GM23338 (cell line): Measurements from ENCODE around the gene ZPBP2. TPM values are rescaled to one million over a fixed set of nuclear protein-coding genes. Genes with fewer than 3 reads are reported as not detected.
A peak's percentile ranks its signal among the peaks of the same experiment; 100 is the strongest.

Experiments used
- ATAC-seq: fragments of 200-7000 bp; cut with Tn5 transposase; 3 replicates; pipeline ENCODE4 v1.9.1; 2020
- DNase-seq: peaks from one replicate; pipeline ENCODE4 v3.0.0-alpha.2; 2015; ENCODE audit warnings: low spot score
- H2AFZ ChIP-seq: fragments of 200-600 bp; sonication (generic); 2 replicates; pipeline ENCODE4 v1.8.0; 2016; ENCODE audit warnings: antibody characterized with exemption, mild to moderate bottlenecking, moderate library complexity
- H3F3A ChIP-seq: fragments of 200-600 bp; sonication (generic); replicated peaks from 2 replicates; pipeline ENCODE4 v1.8.0; 2017; ENCODE audit warnings: antibody characterized with exemption, mixed run types, low read depth
- H3K27ac ChIP-seq: fragments of 200-600 bp; sonication (generic); 2 replicates; pipeline ENCODE4 v1.6.1; 2016; ENCODE audit warnings: low read depth
- H3K27me3 ChIP-seq: fragments of 200-600 bp; sonication (generic); 2 replicates; pipeline ENCODE4 v1.8.0; 2016; ENCODE audit warnings: mild to moderate bottlenecking, mixed run types, moderate library complexity; ENCODE audit not compliant: insufficient read depth
- H3K36me3 ChIP-seq: fragments of 200-600 bp; sonication (generic); 2 replicates; pipeline ENCODE4 v1.8.0; 2016; ENCODE audit warnings: mild to moderate bottlenecking; ENCODE audit not compliant: insufficient read depth
- H3K4me1 ChIP-seq: fragments of 200-600 bp; sonication (generic); 2 replicates; pipeline ENCODE4 v1.8.0; 2016; ENCODE audit warnings: mild to moderate bottlenecking, moderate library complexity; ENCODE audit not compliant: insufficient read depth
- H3K4me2 ChIP-seq: fragments of 200-600 bp; sonication (generic); 2 replicates; pipeline ENCODE4 v1.7.1; 2017; ENCODE audit warnings: mixed run types
- H3K4me3 ChIP-seq: fragments of 200-600 bp; sonication (generic); 2 replicates; pipeline ENCODE4 v1.6.1; 2016; ENCODE audit warnings: mixed run types
- H3K79me2 ChIP-seq: fragments of 200-600 bp; sonication (generic); replicated peaks from 2 replicates; pipeline ENCODE4 v1.8.0; 2017; ENCODE audit warnings: mild to moderate bottlenecking; ENCODE audit not compliant: insufficient read depth
- H3K9me2 ChIP-seq: fragments of 200-600 bp; sonication (generic); 2 replicates; pipeline ENCODE4 v1.8.0; 2017; ENCODE audit not compliant: insufficient read depth
- H4K20me1 ChIP-seq: fragments of 200-600 bp; sonication (generic); replicated peaks from 2 replicates; pipeline ENCODE4 v1.8.0; 2017; ENCODE audit warnings: mild to moderate bottlenecking; ENCODE audit not compliant: insufficient read depth
- H3K27ac Mint-ChIP-seq: 2 replicates; pipeline ENCODE4 v1.8.0; 2020; ENCODE audit warnings: inconsistent platforms, mild to moderate bottlenecking, moderate library complexity, mixed read lengths
- H3K27me3 Mint-ChIP-seq: 3 replicates; pipeline ENCODE4 v1.8.0; 2022; ENCODE audit warnings: low read depth, mild to moderate bottlenecking, moderate library complexity, mixed read lengths, inconsistent platforms; ENCODE audit not compliant: insufficient read depth, poor library complexity
- H3K36me3 Mint-ChIP-seq: 3 replicates; pipeline ENCODE4 v1.8.0; 2021; ENCODE audit warnings: low read depth, mild to moderate bottlenecking, inconsistent platforms, moderate library complexity, mixed read lengths
- H3K4me1 Mint-ChIP-seq: 3 replicates; pipeline ENCODE4 v1.8.0; 2020; ENCODE audit warnings: mild to moderate bottlenecking, inconsistent platforms, mixed read lengths
- H3K4me3 Mint-ChIP-seq: 3 replicates; pipeline ENCODE4 v1.8.0; 2021; ENCODE audit warnings: moderate library complexity, mild to moderate bottlenecking, inconsistent platforms, mixed read lengths
- H3K9me3 Mint-ChIP-seq: 3 replicates; pipeline ENCODE4 v1.8.0; 2020; ENCODE audit warnings: moderate library complexity, mild to moderate bottlenecking, inconsistent platforms, mixed read lengths
- CREB1 ChIP-seq: fragments of 250-450 bp; sonication (Bioruptor Pico); IDR thresholded peaks from 2 replicates; pipeline ENCODE4 v1.5.0; 2020; ENCODE audit warnings: low read depth, mild to moderate bottlenecking, moderate library complexity
- EZH2phosphoT487 ChIP-seq: fragments of 200-600 bp; sonication (generic); IDR thresholded peaks from one replicate; pipeline ENCODE4 v1.8.1; 2018; ENCODE audit warnings: antibody characterized with exemption; ENCODE audit not compliant: unreplicated experiment
- JUNB ChIP-seq: IDR thresholded peaks from one replicate; pipeline ENCODE4 v1.6.1; 2016; ENCODE audit warnings: antibody characterized with exemption; ENCODE audit not compliant: unreplicated experiment
- NANOG ChIP-seq: IDR thresholded peaks from 2 replicates; pipeline ENCODE4 v1.6.1; 2016; ENCODE audit warnings: antibody characterized with exemption, borderline replicate concordance
- POLR2AphosphoS5 ChIP-seq: IDR thresholded peaks from 2 replicates; pipeline ENCODE4 v1.6.1; 2016; ENCODE audit warnings: antibody characterized with exemption, low read depth
- ZNF331 ChIP-seq: fragments of 250-450 bp; sonication (Bioruptor Pico); IDR thresholded peaks from 2 replicates; pipeline ENCODE4 v1.5.0; 2020; ENCODE audit warnings: low read depth, mild to moderate bottlenecking, moderate library complexity
- ZNF462 ChIP-seq: fragments of 250-450 bp; sonication (Bioruptor Pico); IDR thresholded peaks from 2 replicates; pipeline ENCODE4 v1.5.0; 2020; ENCODE audit warnings: mild to moderate bottlenecking, moderate library complexity
- polyA plus RNA-seq: library from polyadenylated mRNA; unstranded; fragments of >200 nt; fragmentation: Nextera tagmentation; extraction: Ambion mirVana; gene quantifications from 2 replicates; pipeline ENCODE4 v1.2.1, GENCODE V29; 2016
- total RNA-seq: library from RNA; depleted of rRNA; stranded (reverse); fragments of >200 nt; shearing (Covaris generic); gene quantifications from 2 replicates; pipeline ENCODE4 v1.2.3, GENCODE V29; 2014

Gene ZPBP2
- total and polyA plus RNA-seq, 2 experiments from 2014 or later, result not detected

DNA sequence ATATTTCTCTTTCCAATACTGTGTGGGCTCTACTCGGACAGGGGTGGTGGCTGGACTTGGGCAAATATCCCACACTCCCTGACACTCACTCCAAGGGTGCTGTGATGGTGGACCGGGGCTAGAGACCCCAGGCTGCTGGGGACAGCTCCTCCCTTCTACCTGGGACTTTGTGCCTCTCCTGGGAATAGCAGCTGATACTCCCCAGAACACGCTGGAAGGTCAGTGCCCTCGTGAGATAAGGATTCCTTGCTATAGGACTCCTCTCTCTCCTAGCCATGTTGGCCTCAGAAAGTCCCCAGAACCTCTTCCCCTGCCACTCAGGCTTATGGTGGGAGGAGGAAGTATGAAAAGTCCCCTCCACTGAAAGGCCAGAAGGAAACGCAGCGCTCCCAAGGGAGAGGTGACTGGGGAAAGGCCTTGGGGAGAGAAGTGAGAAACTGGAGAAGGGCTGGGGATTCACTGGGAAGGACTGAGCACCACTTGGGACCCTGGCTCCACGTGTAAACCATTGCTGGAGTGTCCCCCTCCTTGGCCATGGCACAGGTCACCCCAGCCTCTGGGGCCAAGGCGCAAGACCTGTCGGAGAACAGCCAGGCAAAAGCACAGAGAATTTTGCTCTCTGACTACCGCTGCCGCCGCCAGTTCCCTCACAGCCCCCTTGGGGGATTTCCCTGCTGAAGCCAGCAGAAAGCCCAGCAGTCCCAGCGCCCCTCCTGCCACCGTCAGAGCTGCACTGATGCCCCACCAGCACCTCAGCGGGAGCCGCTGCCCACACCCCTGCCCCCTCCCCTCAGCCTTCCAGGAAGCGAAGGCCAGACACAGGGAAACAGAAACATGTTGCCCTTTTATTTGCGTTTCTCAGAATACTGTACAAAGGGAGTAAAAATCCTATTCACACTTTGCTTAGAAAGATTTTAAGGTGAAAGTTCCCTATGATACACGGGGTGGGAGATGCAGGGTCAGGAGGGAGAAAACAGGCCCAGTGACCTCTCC, 52.5 kb downstream of the ZPBP2 start:
- no peaks in the 10 kb centered on the region; the same call in 1 of the 2 replicates for H3K4me1 ChIP-seq
- no peak overlapping the region for H3K4me3 Mint-ChIP-seq
- no peak overlapping the region for H3K4me3 ChIP-seq
- no peaks in the 10 kb centered on the region for H3K9me2 ChIP-seq
- no peak overlapping the region for H2AFZ ChIP-seq
- peaks cover 16% of the 10 kb centered on the region for H3K4me1 Mint-ChIP-seq
- H3K27ac ChIP-seq, result no peak overlapping the region
- peaks cover 7% of the 10 kb centered on the region for H3K27me3 Mint-ChIP-seq
- peaks cover 15% of the 10 kb centered on the region for H3K79me2 ChIP-seq
- H3K36me3 ChIP-seq, result peaks cover 5% of the 10 kb centered on the region; the same call in 1 of the 2 replicates
- H3K9me3 Mint-ChIP-seq, result no peaks in the 10 kb centered on the region
- H3K27me3 ChIP-seq, result no peaks in the 10 kb centered on the region
- TF ChIP-seq EZH2phosphoT487 (no peak), ZNF331 (CRISPR knock-in tag) (no peak), POLR2AphosphoS5 (no peak), NANOG (no peak), JUNB (no peak), CREB1 (no peak), ZNF462 (CRISPR knock-in tag) (no peak)
- no peak overlapping the region for H3K4me2 ChIP-seq
- peaks cover 34% of the 10 kb centered on the region for H3K36me3 Mint-ChIP-seq
- no peaks in the 10 kb centered on the region for H3F3A ChIP-seq
- DNase-seq (peak; percentile 19), ATAC-seq (no peak; the same call in 2 of the 3 replicates)
- no peak overlapping the region for H3K27ac Mint-ChIP-seq
- H4K20me1 ChIP-seq, result peaks cover 11% of the 10 kb centered on the region
